DND-41 (cell line): ENCODE measurements around the gene F11R.
"Not testable (repeated sequence)": the region's sequence is repeated elsewhere in the genome, so short reads cannot be mapped to it uniquely, and the experiment has no call there.

Experiments
- ATAC-seq: fragments of 200-7000 bp; cut with Tn5 transposase; 3 replicates; pipeline ENCODE4 v1.9.1; 2021; ENCODE audit warnings: low read depth; ENCODE audit not compliant: insufficient read depth
- DNase-seq: peaks from one replicate; pipeline ENCODE4 v3.0.0-alpha.2; 2020
- H2AFZ ChIP-seq: 2 replicates; pipeline ENCODE4 v1.6.0; 2012; ENCODE audit warnings: low read depth, low read length
- H3K27ac ChIP-seq: 2 replicates; pipeline ENCODE4 v1.5.1; 2012; ENCODE audit warnings: low read length, inconsistent platforms
- H3K27me3 ChIP-seq: fragments of 200-600 bp; sonication (generic); 2 replicates; pipeline ENCODE4 v1.6.0; 2012; ENCODE audit warnings: low read length, mild to moderate bottlenecking, inconsistent platforms; ENCODE audit not compliant: insufficient read depth, poor library complexity
- H3K36me3 ChIP-seq: 2 replicates; pipeline ENCODE4 v1.5.1; 2012; ENCODE audit warnings: low read length, inconsistent platforms; ENCODE audit not compliant: insufficient read depth
- H3K4me1 ChIP-seq: 2 replicates; pipeline ENCODE4 v1.5.1; 2012; ENCODE audit warnings: mild to moderate bottlenecking, low read length; ENCODE audit not compliant: insufficient read depth
- H3K4me2 ChIP-seq: 2 replicates; pipeline ENCODE4 v1.6.0; 2012; ENCODE audit warnings: mild to moderate bottlenecking, moderate library complexity, low read length, inconsistent platforms; ENCODE audit not compliant: insufficient read depth
- H3K4me3 ChIP-seq, 2 experiments: fragments of 200-600 bp in 1 of 2; shearing (Covaris generic) in 1 of 2; 2 replicates each; pipeline ENCODE4 v1.5.1; 2012 to 2016; ENCODE audit warnings: inconsistent platforms in 2 of 2, low read length in 2 of 2, mild to moderate bottlenecking in 2 of 2, low read depth in 1 of 2, moderate library complexity in 1 of 2
- H3K79me2 ChIP-seq: 2 replicates; pipeline ENCODE4 v1.6.0; 2012; ENCODE audit warnings: low read length, inconsistent platforms; ENCODE audit not compliant: insufficient read depth
- H3K9ac ChIP-seq: 2 replicates; pipeline ENCODE4 v1.6.0; 2012; ENCODE audit warnings: low read depth, mild to moderate bottlenecking, inconsistent platforms, low read length, moderate library complexity
- H3K9me3 ChIP-seq: 2 replicates; pipeline ENCODE4 v1.5.1; 2012; ENCODE audit warnings: low read length, moderate library complexity, mild to moderate bottlenecking, inconsistent platforms; ENCODE audit not compliant: insufficient read depth, severe bottlenecking
- H4K20me1 ChIP-seq: 2 replicates; pipeline ENCODE4 v1.6.0; 2012; ENCODE audit warnings: low read length; ENCODE audit not compliant: insufficient read depth
- CTCF ChIP-seq: IDR thresholded peaks from 2 replicates; pipeline ENCODE4 v1.5.1; 2012; ENCODE audit warnings: borderline replicate concordance, low read length, moderate library complexity, mild to moderate bottlenecking; ENCODE audit not compliant: poor library complexity, severe bottlenecking; ENCODE audit errors: extremely low read depth
- EZH2 ChIP-seq: IDR thresholded peaks from 3 replicates; pipeline ENCODE4 v1.6.1; 2012; ENCODE audit warnings: borderline replicate concordance, low read depth, mild to moderate bottlenecking, moderate library complexity, low read length, inconsistent platforms; ENCODE audit not compliant: severe bottlenecking

Gene F11R

GRCh38 chr1:161068306-161069234, 47.6 kb upstream of the F11R start:
- Histone ChIP-seq H3K79me2 (peaks cover 59% of the 10 kb centered on the region), H3K9ac (peak overlapping the region; percentile 96), H3K4me2 (peak overlapping the region; percentile 92), H3K4me3 (peak overlapping the region; percentile 73 to 77), H3K36me3 (peaks cover 19% of the 10 kb centered on the region), H4K20me1 (peaks cover 16% of the 10 kb centered on the region), H2AFZ (peak overlapping the region; percentile 63), H3K4me1 (peaks cover 43% of the 10 kb centered on the region), H3K27me3 (no peaks in the 10 kb centered on the region), H3K27ac (peak overlapping the region; percentile 96), H3K9me3 (no peaks in the 10 kb centered on the region)
- ATAC-seq (peak; percentile 81), DNase-seq (peak; percentile 92)
- no peak for TF ChIP-seq EZH2
- no peak for TF ChIP-seq CTCF

GRCh38 chr1:161066694-161067093, 45.7 kb upstream of the F11R start:
- TF ChIP-seq CTCF (no peak), EZH2 (no peak)
- peaks cover 21% of the 10 kb centered on the region for H4K20me1 ChIP-seq
- no peak overlapping the region for H3K9ac ChIP-seq
- peak overlapping the region; percentile 52; the same call in 1 of the 2 replicates for H3K27ac ChIP-seq
- DNase-seq (no peak), ATAC-seq (no peak)
- peaks cover 43% of the 10 kb centered on the region for H3K4me1 ChIP-seq
- no peaks in the 10 kb centered on the region for H3K9me3 ChIP-seq
- no peaks in the 10 kb centered on the region for H3K27me3 ChIP-seq
- H2AFZ ChIP-seq, result no peak overlapping the region
- H3K79me2 ChIP-seq, result peaks cover 73% of the 10 kb centered on the region
- H3K4me3 ChIP-seq, result no peak overlapping the region
- peaks cover 25% of the 10 kb centered on the region for H3K36me3 ChIP-seq
- H3K4me2 ChIP-seq, result peak overlapping the region; percentile 92

GRCh38 chr1:161065681-161066080, 44.7 kb upstream of the F11R start:
- H3K9me3 ChIP-seq, H2AFZ ChIP-seq, H3K4me2 ChIP-seq, H3K27me3 ChIP-seq, ATAC-seq, DNase-seq, H3K4me3 ChIP-seq, H3K27ac ChIP-seq, H3K9ac ChIP-seq: not testable (repeated sequence)
- Histone ChIP-seq H3K36me3 (peaks cover 28% of the 10 kb centered on the region), H3K79me2 (peaks cover 79% of the 10 kb centered on the region), H3K4me1 (peaks cover 43% of the 10 kb centered on the region), H4K20me1 (peaks cover 21% of the 10 kb centered on the region)

- H4K20me1 ChIP-seq, result peaks cover 21% of the 10 kb centered on the region
Measured at GRCh38 chr1:161063936-161064335, 43.0 kb upstream of the F11R start.

More at GRCh38 chr1:161063936-161064335, 43.0 kb upstream of the F11R start:
- peaks cover 31% of the 10 kb centered on the region for H3K4me1 ChIP-seq
- not testable (repeated sequence) for H3K4me3 ChIP-seq, H3K4me2 ChIP-seq, H2AFZ ChIP-seq, ATAC-seq, H3K27ac ChIP-seq, H3K9ac ChIP-seq, H3K9me3 ChIP-seq, H3K27me3 ChIP-seq, DNase-seq
- H3K79me2 ChIP-seq, result peaks cover 76% of the 10 kb centered on the region
- H3K36me3 ChIP-seq, result peaks cover 39% of the 10 kb centered on the region
